A549 (cell line): ENCODE results near the gene DERL2.

Experiments used
- BHLHE40 ChIP-seq: IDR thresholded peaks from 2 replicates; pipeline ENCODE4 v1.6.1; 2012; ENCODE audit warnings: low read depth, low read length, inconsistent platforms
- EP300 ChIP-seq, 2 experiments: fragments of >200 bp; sonication (Bioruptor Twin); formaldehyde crosslinking; IDR thresholded peaks; 2 replicates in 1 of 2; 3 replicates in 1 of 2; pipeline ENCODE4 v1.6.1; 2016 to 2017
- HEYL ChIP-seq: fragments of 250-450 bp; sonication (Bioruptor Pico); IDR thresholded peaks from 2 replicates; pipeline ENCODE4 v1.8.0; 2021; ENCODE audit warnings: mild to moderate bottlenecking, moderate library complexity
- HMGXB4 ChIP-seq: fragments of 250-450 bp; sonication (Bioruptor Pico); IDR thresholded peaks from 2 replicates; pipeline ENCODE4 v1.5.0; 2021; ENCODE audit warnings: mild to moderate bottlenecking, moderate library complexity, borderline replicate concordance
- JUN ChIP-seq, 2 experiments: fragments of >200 bp; sonication (Bioruptor Twin); formaldehyde crosslinking; IDR thresholded peaks; 2 replicates in 1 of 2; 3 replicates in 1 of 2; pipeline ENCODE4 v1.6.1; 2016 to 2017
- POLR2A ChIP-seq: IDR thresholded peaks from 2 replicates; pipeline ENCODE4 v1.6.1; 2012; ENCODE audit warnings: mild to moderate bottlenecking, low read length
- POLR2AphosphoS2 ChIP-seq: conservative IDR thresholded peaks from 2 replicates; pipeline ENCODE4 v1.6.1; 2012; ENCODE audit warnings: low read length, improper control_type of control experiment, inconsistent platforms
- RAD21 ChIP-seq, 2 experiments: fragments of >200 bp in 1 of 2; sonication (Bioruptor Twin) in 1 of 2; formaldehyde crosslinking in 1 of 2; IDR thresholded peaks in 1 of 2; conservative IDR thresholded peaks in 1 of 2; 2 replicates in 1 of 2; 3 replicates in 1 of 2; pipeline ENCODE4 v1.6.1; 2012 to 2018; ENCODE audit warnings: inconsistent platforms in 1 of 2
- SMC3 ChIP-seq: fragments of >200 bp; sonication (Bioruptor Twin); formaldehyde crosslinking; IDR thresholded peaks from 3 replicates; pipeline ENCODE4 v1.6.1; 2018; ENCODE audit warnings: inconsistent platforms
- USF2 ChIP-seq: fragments of 450-650 bp; IDR thresholded peaks from 2 replicates; pipeline ENCODE4 v1.6.1; 2014; ENCODE audit warnings: antibody characterized with exemption
- ZFP36 ChIP-seq: fragments of 450-650 bp; IDR thresholded peaks from 2 replicates; pipeline ENCODE4 v1.6.1; 2014; ENCODE audit warnings: borderline replicate concordance; ENCODE audit not compliant: partially characterized antibody
- TF ChIP-seq, protein P1 (sequence below): fragments of 200-600 bp; sonication (generic); IDR thresholded peaks from 2 replicates; pipeline ENCODE4 v1.6.1; 2016; ENCODE audit warnings: antibody characterized with exemption, mild to moderate bottlenecking, moderate library complexity
- TF ChIP-seq, protein P2 (sequence below): fragments of >200 bp; sonication (Bioruptor Twin); formaldehyde crosslinking; IDR thresholded peaks from 3 replicates; pipeline ENCODE4 v1.5.1; 2016

- TF ChIP-seq, protein P1, sequence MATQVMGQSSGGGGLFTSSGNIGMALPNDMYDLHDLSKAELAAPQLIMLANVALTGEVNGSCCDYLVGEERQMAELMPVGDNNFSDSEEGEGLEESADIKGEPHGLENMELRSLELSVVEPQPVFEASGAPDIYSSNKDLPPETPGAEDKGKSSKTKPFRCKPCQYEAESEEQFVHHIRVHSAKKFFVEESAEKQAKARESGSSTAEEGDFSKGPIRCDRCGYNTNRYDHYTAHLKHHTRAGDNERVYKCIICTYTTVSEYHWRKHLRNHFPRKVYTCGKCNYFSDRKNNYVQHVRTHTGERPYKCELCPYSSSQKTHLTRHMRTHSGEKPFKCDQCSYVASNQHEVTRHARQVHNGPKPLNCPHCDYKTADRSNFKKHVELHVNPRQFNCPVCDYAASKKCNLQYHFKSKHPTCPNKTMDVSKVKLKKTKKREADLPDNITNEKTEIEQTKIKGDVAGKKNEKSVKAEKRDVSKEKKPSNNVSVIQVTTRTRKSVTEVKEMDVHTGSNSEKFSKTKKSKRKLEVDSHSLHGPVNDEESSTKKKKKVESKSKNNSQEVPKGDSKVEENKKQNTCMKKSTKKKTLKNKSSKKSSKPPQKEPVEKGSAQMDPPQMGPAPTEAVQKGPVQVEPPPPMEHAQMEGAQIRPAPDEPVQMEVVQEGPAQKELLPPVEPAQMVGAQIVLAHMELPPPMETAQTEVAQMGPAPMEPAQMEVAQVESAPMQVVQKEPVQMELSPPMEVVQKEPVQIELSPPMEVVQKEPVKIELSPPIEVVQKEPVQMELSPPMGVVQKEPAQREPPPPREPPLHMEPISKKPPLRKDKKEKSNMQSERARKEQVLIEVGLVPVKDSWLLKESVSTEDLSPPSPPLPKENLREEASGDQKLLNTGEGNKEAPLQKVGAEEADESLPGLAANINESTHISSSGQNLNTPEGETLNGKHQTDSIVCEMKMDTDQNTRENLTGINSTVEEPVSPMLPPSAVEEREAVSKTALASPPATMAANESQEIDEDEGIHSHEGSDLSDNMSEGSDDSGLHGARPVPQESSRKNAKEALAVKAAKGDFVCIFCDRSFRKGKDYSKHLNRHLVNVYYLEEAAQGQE, result no peak
- TF ChIP-seq BHLHE40 (no peak), EP300 (IDR thresholded peaks at IDR 0.05) (no peak), RAD21 (conservative IDR thresholded peaks at IDR 0.05 in 1 of 2, IDR thresholded peaks at IDR 0.05 in 1 of 2) (no peak), POLR2A (peak; percentile 94), JUN (IDR thresholded peaks at IDR 0.05) (peak in 1 of 2 experiments; percentile 74; a peak in 2 of 5 replicates), SMC3 (no peak), USF2 (no peak), HEYL (CRISPR knock-in tag) (no peak), HMGXB4 (CRISPR knock-in tag) (no peak), ZFP36 (no peak), POLR2AphosphoS2 (no peak)
- TF ChIP-seq, protein P2, sequence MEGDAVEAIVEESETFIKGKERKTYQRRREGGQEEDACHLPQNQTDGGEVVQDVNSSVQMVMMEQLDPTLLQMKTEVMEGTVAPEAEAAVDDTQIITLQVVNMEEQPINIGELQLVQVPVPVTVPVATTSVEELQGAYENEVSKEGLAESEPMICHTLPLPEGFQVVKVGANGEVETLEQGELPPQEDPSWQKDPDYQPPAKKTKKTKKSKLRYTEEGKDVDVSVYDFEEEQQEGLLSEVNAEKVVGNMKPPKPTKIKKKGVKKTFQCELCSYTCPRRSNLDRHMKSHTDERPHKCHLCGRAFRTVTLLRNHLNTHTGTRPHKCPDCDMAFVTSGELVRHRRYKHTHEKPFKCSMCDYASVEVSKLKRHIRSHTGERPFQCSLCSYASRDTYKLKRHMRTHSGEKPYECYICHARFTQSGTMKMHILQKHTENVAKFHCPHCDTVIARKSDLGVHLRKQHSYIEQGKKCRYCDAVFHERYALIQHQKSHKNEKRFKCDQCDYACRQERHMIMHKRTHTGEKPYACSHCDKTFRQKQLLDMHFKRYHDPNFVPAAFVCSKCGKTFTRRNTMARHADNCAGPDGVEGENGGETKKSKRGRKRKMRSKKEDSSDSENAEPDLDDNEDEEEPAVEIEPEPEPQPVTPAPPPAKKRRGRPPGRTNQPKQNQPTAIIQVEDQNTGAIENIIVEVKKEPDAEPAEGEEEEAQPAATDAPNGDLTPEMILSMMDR, result no peak
Observed at GRCh38 chr17:5485270-5486205, at the start of gene DERL2.
